T-cell (primary cell): ENCODE data around the gene INTS4. TPM values are rescaled to one million over a fixed set of nuclear protein-coding genes. Genes with fewer than 3 reads are reported as not detected.
"Not testable (repeated sequence)": the region's sequence is repeated elsewhere in the genome, so short reads cannot be mapped to it uniquely, and the experiment has no call there.

ENCODE experiments used
- ATAC-seq, 4 experiments: fragments of 200-7000 bp in 3 of 4; fragments of 150-1000 bp in 1 of 4; cut with Tn5 transposase; replicated peaks in 1 of 4; 1 replicate in 3 of 4; 2 replicates in 1 of 4; pipeline ENCODE4 v1.10.0; 2021; ENCODE audit warnings: moderate library complexity in 3 of 4, mild to moderate bottlenecking in 2 of 4, moderate number of reproducible peaks in 1 of 4
- CTCF ChIA-PET, 2 donors: fragments of 300-600 bp; sonication (Branson Sonifier 250); formaldehyde crosslinking; loops; one replicate each; lab custom pipeline; 2022; ENCODE audit warnings: antibody characterized with exemption in 2 of 2; lab: Charles Lee
- POLR2A ChIA-PET, 2 donors: fragments of 300-600 bp; sonication (Branson Sonifier 250); formaldehyde crosslinking; loops; one replicate each; lab custom pipeline; 2022; ENCODE audit warnings: antibody characterized with exemption in 2 of 2; lab: Charles Lee
- DNase-seq, 35 experiments: peaks; one replicate each; pipeline versions ENCODE4 v3.0.0 to v3.0.0-alpha.2; 2013 to 2023
- H3K27ac ChIP-seq: one replicate; pipeline ENCODE4 v1.5.1; 2013; ENCODE audit warnings: low read length
- H3K27me3 ChIP-seq, 2 experiments: replicated peaks in 1 of 2; 1 replicate in 1 of 2; 2 replicates in 1 of 2; pipeline versions ENCODE4 v1.6.1 to v1.7.0; 2013; ENCODE audit warnings: low read length in 1 of 2, mixed read lengths in 1 of 2; ENCODE audit not compliant: control insufficient read depth in 2 of 2, insufficient read depth in 2 of 2; ENCODE audit errors: extremely low read depth in 1 of 2
- H3K36me3 ChIP-seq, 2 donors: 1 replicate in 1 of 2; 2 replicates in 1 of 2; pipeline versions ENCODE4 v1.6.1 to v1.7.0; 2013; ENCODE audit warnings: low read length in 1 of 2; ENCODE audit not compliant: control insufficient read depth in 2 of 2, insufficient read depth in 1 of 2; ENCODE audit errors: extremely low read depth in 1 of 2
- H3K4me1 ChIP-seq, 2 experiments: 1 replicate in 1 of 2; 2 replicates in 1 of 2; pipeline versions ENCODE4 v1.6.1 to v1.7.0; 2013; ENCODE audit warnings: low read length in 2 of 2, mixed read lengths in 1 of 2; ENCODE audit not compliant: insufficient read depth in 2 of 2, control insufficient read depth in 1 of 2; ENCODE audit errors: extremely low read depth in 1 of 2
- H3K4me3 ChIP-seq, 2 donors: 1 replicate in 1 of 2; 2 replicates in 1 of 2; pipeline versions ENCODE4 v1.5.1 to v1.7.0; 2013; ENCODE audit warnings: mild to moderate bottlenecking in 2 of 2, low read length in 1 of 2, moderate library complexity in 1 of 2; ENCODE audit not compliant: control insufficient read depth in 1 of 2; ENCODE audit errors: extremely low read depth in 1 of 2
- H3K9me3 ChIP-seq: 2 replicates; pipeline ENCODE4 v1.7.0; 2013
- H3K27ac Mint-ChIP-seq, 2 donors: one replicate each; pipeline ENCODE4 v1.8.0; 2020 to 2021; ENCODE audit warnings: mild to moderate bottlenecking in 2 of 2, mixed read lengths in 2 of 2
- H3K27me3 Mint-ChIP-seq, 2 donors: one replicate each; pipeline ENCODE4 v1.8.0; 2021 to 2022; ENCODE audit warnings: mixed read lengths in 2 of 2
- H3K36me3 Mint-ChIP-seq: one replicate; pipeline ENCODE4 v1.8.0; 2021; ENCODE audit warnings: mixed read lengths
- H3K4me1 Mint-ChIP-seq, 3 donors: one replicate each; pipeline ENCODE4 v1.8.0; 2020 to 2022; ENCODE audit warnings: mixed read lengths in 3 of 3, mild to moderate bottlenecking in 1 of 3
- H3K4me3 Mint-ChIP-seq, 3 donors: one replicate each; pipeline ENCODE4 v1.8.0; 2020 to 2022; ENCODE audit warnings: mild to moderate bottlenecking in 3 of 3, mixed read lengths in 3 of 3, moderate library complexity in 3 of 3
- H3K9me3 Mint-ChIP-seq, 3 donors: one replicate each; pipeline ENCODE4 v1.8.0; 2020 to 2022; ENCODE audit warnings: mixed read lengths in 3 of 3
- WGBS: methylation state at CpG from one replicate; pipeline ENCODE4 v1.1.5; 2013; ENCODE audit warnings: missing lambda C conversion rate; ENCODE audit not compliant: insufficient coverage; 5-methylcytosine and 5-hydroxymethylcytosine counted together
- total RNA-seq, 35 experiments: library from RNA in 6 of 35; stranded (reverse) in 6 of 35; fragments of 120-200 nt in 1 of 35; gene quantifications; one replicate each; pipeline versions ENCODE4 v1.2.1 to v1.2.4 and lab custom pipeline; 2013 to 2026

The INTS4 gene
- total RNA-seq, 5 donors from 2014 or later (not counting 1 experiment from before 2014, with no cell fraction given): 57.5 to 79.2 (median 62.6) TPM

DNA sequence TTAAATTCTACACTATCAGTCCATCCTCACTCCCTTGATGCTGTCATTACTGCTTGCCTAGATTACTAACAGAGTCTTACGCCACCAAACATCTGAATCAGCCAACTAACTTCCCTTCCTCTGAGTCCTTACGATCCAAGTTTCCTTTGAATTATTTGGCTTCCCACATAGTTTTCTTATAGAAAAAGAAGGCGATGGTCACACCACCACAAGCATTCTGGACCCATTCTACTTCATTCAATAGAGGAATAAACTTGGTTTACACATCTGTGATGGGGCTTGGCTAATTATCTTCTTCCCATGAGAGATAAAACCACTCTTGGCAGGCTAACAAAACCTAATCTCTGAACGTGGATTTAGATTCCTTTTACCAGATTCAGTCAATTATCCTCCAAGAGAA is 35.0 kb downstream of the INTS4 start:
- Mint-ChIP-seq H3K27ac (no peak overlapping the region), H3K4me1 (no peaks in the 10 kb centered on the region), H3K4me3 (no peak overlapping the region), H3K27me3 (no peaks in the 10 kb centered on the region), H3K36me3 (peaks cover 36% of the 10 kb centered on the region), H3K9me3 (no peaks in the 10 kb centered on the region)
- POLR2A ChIA-PET: no interaction called here
- Histone ChIP-seq H3K27me3 (no peaks in the 10 kb centered on the region), H3K4me3 (no peak overlapping the region), H3K9me3 (no peaks in the 10 kb centered on the region), H3K4me1 (no peaks in the 10 kb centered on the region), H3K27ac (no peak overlapping the region), H3K36me3 (peaks cover 0 to 27% of the 10 kb centered on the region in 2 donors)
- DNase-seq (no peak), ATAC-seq (no peak)
- CTCF ChIA-PET: no interaction called here
- 92% methylated on average over 2 of the region's 4 CpGs for WGBS

DNA sequence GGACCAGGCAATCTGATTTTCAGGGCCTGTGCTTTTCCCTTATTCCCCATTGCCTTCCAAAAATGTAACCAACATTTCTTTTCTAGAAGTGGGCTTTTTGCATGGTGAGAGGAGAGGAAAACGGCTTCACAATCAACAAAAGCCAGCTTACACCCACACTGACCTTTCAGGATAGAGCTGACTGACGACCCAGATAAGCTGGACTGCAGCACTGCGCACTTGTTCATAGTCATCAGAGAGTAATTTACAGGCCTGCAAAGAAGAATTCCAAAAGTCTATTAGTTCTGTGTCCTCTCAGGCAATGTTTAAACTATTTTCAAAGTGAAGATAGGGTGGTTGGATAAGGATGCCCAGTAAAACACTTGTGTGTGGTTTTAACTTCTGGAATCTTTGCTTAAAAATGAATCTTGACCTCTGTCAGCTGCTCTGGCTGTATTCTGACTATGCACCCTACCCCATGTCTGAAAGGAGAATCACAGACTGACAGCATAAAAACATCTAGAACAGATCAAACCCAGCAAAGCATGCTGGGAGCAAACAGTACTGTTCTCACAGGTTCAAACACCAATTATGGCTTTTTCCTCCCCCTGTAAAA is 35.8 kb downstream of the INTS4 start:
- H3K9me3 ChIP-seq, H3K4me1 ChIP-seq, POLR2A ChIA-PET, H3K27me3 ChIP-seq, H3K4me1 Mint-ChIP-seq, H3K4me3 ChIP-seq, H3K27ac Mint-ChIP-seq, DNase-seq, H3K4me3 Mint-ChIP-seq, H3K27ac ChIP-seq, CTCF ChIA-PET, H3K27me3 Mint-ChIP-seq, H3K9me3 Mint-ChIP-seq, ATAC-seq: not testable (repeated sequence)
- WGBS: no CpG with 5 or more reads among the region's 3 CpGs
- peaks cover 42% of the 10 kb centered on the region for H3K36me3 Mint-ChIP-seq
- peaks cover 0 to 27% of the 10 kb centered on the region in 2 donors for H3K36me3 ChIP-seq

DNA sequence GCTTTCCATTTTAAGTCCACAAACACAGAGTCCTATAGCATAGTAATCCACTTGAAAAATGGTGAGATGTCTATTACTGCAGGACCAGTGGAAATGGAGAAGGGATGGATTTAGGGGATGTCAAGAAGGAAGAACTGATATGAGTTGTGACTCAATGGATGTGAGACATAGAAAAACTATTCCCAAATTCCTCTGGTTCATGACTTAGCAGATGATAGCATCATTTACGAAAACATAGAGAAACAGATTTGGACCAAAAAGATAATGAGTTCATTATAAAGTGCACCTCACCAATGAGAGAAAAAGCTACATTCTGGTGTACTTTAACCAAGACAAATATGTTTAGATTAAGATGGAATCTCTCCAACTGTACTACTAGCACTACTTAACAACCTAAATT is 51.2 kb downstream of the INTS4 start:
- CTCF ChIA-PET, H3K9me3 ChIP-seq, H3K4me3 ChIP-seq, H3K27me3 Mint-ChIP-seq, H3K9me3 Mint-ChIP-seq, H3K4me1 ChIP-seq, H3K27me3 ChIP-seq, H3K4me3 Mint-ChIP-seq, DNase-seq, H3K27ac ChIP-seq, POLR2A ChIA-PET, ATAC-seq, H3K36me3 ChIP-seq: not testable (repeated sequence)
- peak overlapping the region in 1 of 2 donors; percentile 28 for H3K27ac Mint-ChIP-seq
- peaks cover 41% of the 10 kb centered on the region for H3K36me3 Mint-ChIP-seq
- WGBS: no CpG with 5 or more reads among the region's 1 CpG
- H3K4me1 Mint-ChIP-seq: peaks cover 17 to 22% (median 21%) of the 10 kb centered on the region in 3 donors

DNA sequence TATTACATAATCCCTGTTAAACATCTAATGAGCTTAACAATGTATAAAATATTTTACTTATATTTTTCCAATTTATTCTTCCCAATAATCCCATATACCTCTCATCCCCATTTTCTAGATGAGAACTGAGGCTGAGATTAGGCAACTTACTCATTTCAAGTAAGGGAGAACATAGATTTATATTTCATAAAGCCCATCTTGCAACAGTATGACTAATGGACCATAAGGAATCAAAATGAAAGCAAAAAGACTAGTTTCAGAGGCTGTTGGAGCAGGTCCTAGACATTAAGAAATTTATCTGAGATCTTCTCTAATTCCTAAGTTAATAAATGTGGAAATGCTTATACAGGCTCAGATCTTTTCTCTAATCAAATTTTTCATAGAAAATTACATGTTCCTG is 52.0 kb downstream of the INTS4 start:
- H3K27ac ChIP-seq, H3K27me3 Mint-ChIP-seq, H3K4me3 Mint-ChIP-seq, H3K27me3 ChIP-seq, H3K9me3 Mint-ChIP-seq, CTCF ChIA-PET, H3K9me3 ChIP-seq, POLR2A ChIA-PET, H3K36me3 ChIP-seq, H3K4me1 ChIP-seq, DNase-seq, H3K27ac Mint-ChIP-seq, H3K4me3 ChIP-seq, ATAC-seq: not testable (repeated sequence)
- Mint-ChIP-seq H3K36me3 (peaks cover 34% of the 10 kb centered on the region), H3K4me1 (peaks cover 12 to 19% (median 18%) of the 10 kb centered on the region in 3 donors)

DNA sequence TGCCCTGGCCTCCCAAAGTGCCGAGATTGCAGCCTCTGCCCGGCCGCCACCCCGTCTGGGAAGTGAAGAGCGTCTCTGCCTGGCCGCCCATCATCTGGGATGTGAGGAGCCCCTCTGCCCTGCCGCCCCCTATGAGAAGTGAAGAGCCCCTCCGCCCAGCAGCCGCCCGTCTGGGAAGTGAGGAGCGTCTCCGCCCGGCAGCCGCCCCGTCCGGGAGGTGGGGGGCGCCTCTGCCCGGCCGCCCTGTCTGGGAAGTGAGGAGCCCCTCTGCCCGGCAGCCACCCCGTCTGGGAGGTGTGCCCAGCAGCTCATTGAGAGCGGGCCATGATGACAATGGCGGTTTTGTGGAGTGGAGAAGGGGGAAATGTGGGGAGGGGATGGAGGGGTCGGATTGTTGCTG is 60.9 kb downstream of the INTS4 start:
- H3K27ac Mint-ChIP-seq, H3K27ac ChIP-seq, H3K27me3 Mint-ChIP-seq, H3K4me3 Mint-ChIP-seq, ATAC-seq, H3K4me3 ChIP-seq, H3K36me3 ChIP-seq, CTCF ChIA-PET, H3K27me3 ChIP-seq, H3K4me1 ChIP-seq, H3K4me1 Mint-ChIP-seq, H3K9me3 Mint-ChIP-seq, H3K9me3 ChIP-seq, DNase-seq, POLR2A ChIA-PET: not testable (repeated sequence)
- H3K36me3 Mint-ChIP-seq: peaks cover 64% of the 10 kb centered on the region
- WGBS: 90% methylated on average over 12 of the region's 24 CpGs

DNA sequence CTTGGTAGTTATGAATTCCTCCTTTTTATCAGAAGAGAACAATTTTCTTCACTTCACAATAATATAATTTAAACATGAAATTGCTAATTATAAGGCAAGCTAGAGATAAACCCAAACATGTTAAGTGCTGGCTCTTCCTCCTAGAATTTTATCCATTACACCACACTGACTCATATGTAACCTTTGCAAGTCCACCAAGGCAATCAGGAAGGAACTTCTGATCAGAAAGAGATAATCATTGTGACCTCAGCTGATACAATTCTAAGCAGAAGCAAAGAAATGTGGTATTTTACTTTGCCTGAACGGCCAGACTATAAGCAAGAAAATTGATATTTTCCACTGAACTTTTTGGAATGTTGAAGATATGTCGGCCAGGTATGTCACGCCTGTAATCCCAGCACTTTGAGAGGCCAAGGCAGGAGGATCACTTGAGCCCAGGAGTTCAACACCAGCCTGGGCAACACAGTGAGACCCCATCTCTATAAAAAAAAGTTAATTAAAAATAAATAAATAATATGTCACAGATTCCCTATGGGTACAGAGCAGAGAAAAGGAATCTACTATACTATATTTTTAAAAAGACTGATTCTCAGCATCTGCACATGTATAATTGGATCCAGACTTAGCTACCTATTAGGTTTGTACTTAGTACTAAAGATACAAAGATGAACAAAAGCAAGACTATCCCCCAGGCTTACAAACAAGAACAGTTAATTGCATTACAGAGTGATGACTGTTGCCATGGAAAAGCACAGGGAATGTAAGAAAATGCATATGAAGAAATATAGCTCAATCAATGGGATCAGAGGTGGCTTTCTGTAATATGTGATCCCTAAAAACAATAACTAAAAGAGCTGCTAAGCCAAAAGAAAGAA is 63.9 kb downstream of the INTS4 start:
- H3K9me3 ChIP-seq, H3K4me1 Mint-ChIP-seq, H3K27me3 Mint-ChIP-seq, H3K4me1 ChIP-seq, CTCF ChIA-PET, H3K9me3 Mint-ChIP-seq, POLR2A ChIA-PET, H3K27me3 ChIP-seq, DNase-seq, H3K27ac Mint-ChIP-seq, H3K4me3 Mint-ChIP-seq, H3K27ac ChIP-seq, H3K4me3 ChIP-seq, ATAC-seq: not testable (repeated sequence)
- H3K36me3 ChIP-seq: peaks cover 9 to 20% of the 10 kb centered on the region in 2 donors
- H3K36me3 Mint-ChIP-seq: peaks cover 69% of the 10 kb centered on the region
- no CpG with 5 or more reads among the region's 3 CpGs for WGBS
